ENCODE measurements around the gene TREH.

TREH gene

DNA sequence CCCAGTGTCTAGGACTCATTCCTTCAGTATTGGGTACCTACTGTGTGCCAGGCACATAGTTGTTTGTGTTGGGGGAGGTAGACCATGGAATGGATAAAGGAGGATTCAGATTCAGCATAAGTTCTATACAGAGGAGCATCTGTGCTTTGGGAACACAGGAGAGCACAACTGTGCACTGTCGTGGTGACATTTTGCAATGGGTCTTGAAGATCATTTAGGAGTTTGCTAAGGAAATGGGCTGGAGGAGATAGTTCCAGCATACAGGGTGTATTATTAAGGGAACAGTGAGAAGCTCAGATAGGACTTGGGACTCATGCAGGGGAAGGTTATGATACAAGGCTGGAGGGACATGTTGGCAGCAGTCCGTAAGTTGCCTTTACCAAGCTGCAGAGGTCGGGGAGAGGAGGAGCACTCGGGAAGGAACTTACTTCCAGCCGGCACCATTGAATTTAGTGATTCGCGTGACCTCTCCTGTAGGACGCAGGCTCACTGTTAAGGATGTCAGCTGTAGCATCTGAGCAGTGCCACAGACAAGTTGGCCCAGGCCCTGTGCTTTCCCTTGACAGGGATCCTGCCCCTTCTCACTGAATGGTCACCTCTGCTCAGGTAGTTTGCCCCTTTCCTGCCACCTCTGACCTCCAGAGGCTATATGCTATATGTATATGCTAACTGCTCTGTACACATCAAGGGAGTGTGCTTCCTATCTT is 25.6 kb downstream of the TREH start:
- no peaks in the 10 kb centered on the region for H3K9me3 ChIP-seq (ENCODE audit: low read length)
- no peak overlapping the region for H3K4me3 ChIP-seq (ENCODE audit: low read depth in 1 of 2, low read length in 2 of 2)
- H3K9ac ChIP-seq (ENCODE audit: low read length): no peak overlapping the region
- peaks cover 63% of the 10 kb centered on the region for H3K36me3 ChIP-seq (ENCODE audit: insufficient read depth, low read length)
- no peak overlapping the region for H3K27ac ChIP-seq (ENCODE audit: low read depth, low read length)
- H3K27me3 ChIP-seq (ENCODE audit: control insufficient read depth in 1 of 2, insufficient read depth in 2 of 2, low read length in 2 of 2): no peaks in the 10 kb centered on the region
- H3K4me1 ChIP-seq (ENCODE audit: insufficient read depth, low read length): peaks cover 3% of the 10 kb centered on the region

DNA sequence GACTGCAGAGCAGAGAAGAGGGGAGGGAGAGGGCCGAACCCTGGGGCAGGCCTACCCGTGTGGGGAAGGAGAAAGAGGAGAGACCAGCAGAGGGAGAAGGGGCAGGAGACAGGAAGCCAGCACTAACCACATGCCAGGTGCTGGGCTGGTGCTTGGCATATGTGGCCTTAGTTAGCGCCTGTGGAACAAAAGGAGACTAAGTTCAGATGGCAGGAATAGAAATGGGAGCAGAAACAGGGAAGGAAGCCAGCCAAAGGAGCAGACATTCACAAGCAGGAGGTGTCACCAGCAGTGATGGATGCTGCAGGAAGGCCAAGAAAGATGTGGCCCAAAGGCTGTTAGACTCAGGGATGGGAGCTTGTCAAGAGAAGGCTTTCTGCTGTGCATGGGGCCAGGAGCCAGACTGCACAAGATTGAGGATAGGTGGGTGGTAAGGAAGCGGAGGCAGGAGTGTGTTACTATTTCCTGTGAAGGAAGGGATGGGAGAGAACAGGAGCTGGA is 26.7 kb downstream of the TREH start:
- Histone ChIP-seq H3K27ac (ENCODE audit: low read depth, low read length) (no peak overlapping the region), H3K9ac (ENCODE audit: low read length) (no peak overlapping the region), H3K36me3 (ENCODE audit: insufficient read depth, low read length) (peaks cover 74% of the 10 kb centered on the region)

DNA sequence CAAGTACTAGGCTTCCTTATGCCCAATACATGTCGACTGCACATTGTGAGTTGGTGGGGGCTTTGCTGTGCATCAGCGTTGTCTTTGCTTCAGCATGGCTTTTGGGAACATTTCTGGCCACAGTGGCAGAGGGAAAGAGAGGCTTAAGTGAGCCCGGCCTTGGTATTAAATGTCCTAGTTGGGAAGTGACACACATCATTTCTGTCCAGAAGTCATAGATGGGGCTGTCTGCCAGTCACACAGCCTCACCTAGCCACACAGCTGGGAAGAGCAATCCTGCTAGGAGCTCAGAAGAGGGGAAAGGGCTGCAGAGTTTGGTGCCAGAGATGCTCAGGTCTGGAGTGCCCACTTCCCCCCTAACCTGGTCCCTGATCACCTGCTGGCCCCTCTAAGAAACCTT is 27.6 kb downstream of the TREH start:
- Histone ChIP-seq H3K4me3 (ENCODE audit: low read depth in 1 of 2, low read length in 2 of 2) (no peak overlapping the region), H3K9ac (ENCODE audit: low read length) (no peak overlapping the region), H3K36me3 (ENCODE audit: insufficient read depth, low read length) (peaks cover 83% of the 10 kb centered on the region), H3K27ac (ENCODE audit: low read depth, low read length) (no peak overlapping the region), H3K27me3 (ENCODE audit: control insufficient read depth in 1 of 2, insufficient read depth in 2 of 2, low read length in 2 of 2) (no peaks in the 10 kb centered on the region), H3K4me1 (ENCODE audit: insufficient read depth, low read length) (no peaks in the 10 kb centered on the region), H3K9me3 (ENCODE audit: low read length) (no peaks in the 10 kb centered on the region)

More for the DNA sequence above, 26.7 kb downstream of the TREH start:
- Histone ChIP-seq H3K27me3 (ENCODE audit: control insufficient read depth in 1 of 2, insufficient read depth in 2 of 2, low read length in 2 of 2) (no peaks in the 10 kb centered on the region), H3K4me1 (ENCODE audit: insufficient read depth, low read length) (no peaks in the 10 kb centered on the region), H3K9me3 (ENCODE audit: low read length) (no peaks in the 10 kb centered on the region), H3K4me3 (ENCODE audit: low read depth in 1 of 2, low read length in 2 of 2) (no peak overlapping the region)

DNA sequence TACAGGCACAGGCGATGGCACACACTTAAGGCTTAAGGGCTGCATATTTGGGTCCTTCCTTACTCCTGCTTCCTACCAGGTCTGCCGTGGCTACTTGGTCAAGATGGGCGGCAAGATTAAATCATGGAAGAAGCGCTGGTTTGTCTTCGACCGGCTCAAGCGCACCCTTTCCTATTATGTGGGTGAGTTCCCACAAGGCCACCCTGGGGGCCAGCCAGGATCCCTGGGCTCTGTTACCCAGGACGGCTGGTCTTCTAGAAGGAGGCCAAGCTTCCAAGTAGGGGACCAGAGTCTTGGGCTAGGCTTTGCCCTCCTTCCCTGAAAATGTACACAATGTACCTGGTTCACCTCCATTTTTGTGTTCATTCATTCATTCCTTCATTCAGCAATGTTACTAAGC is 29.1 kb downstream of the TREH start:
- H3K36me3 ChIP-seq (ENCODE audit: insufficient read depth, low read length): peaks cover 85% of the 10 kb centered on the region
- no peak overlapping the region for H3K27ac ChIP-seq (ENCODE audit: low read depth, low read length)
- no peaks in the 10 kb centered on the region for H3K27me3 ChIP-seq (ENCODE audit: control insufficient read depth in 1 of 2, insufficient read depth in 2 of 2, low read length in 2 of 2)
- no peaks in the 10 kb centered on the region for H3K9me3 ChIP-seq (ENCODE audit: low read length)
- no peak overlapping the region for H3K9ac ChIP-seq (ENCODE audit: low read length)
- H3K4me1 ChIP-seq (ENCODE audit: insufficient read depth, low read length): no peaks in the 10 kb centered on the region
- H3K4me3 ChIP-seq (ENCODE audit: low read depth in 1 of 2, low read length in 2 of 2): no peak overlapping the region

DNA sequence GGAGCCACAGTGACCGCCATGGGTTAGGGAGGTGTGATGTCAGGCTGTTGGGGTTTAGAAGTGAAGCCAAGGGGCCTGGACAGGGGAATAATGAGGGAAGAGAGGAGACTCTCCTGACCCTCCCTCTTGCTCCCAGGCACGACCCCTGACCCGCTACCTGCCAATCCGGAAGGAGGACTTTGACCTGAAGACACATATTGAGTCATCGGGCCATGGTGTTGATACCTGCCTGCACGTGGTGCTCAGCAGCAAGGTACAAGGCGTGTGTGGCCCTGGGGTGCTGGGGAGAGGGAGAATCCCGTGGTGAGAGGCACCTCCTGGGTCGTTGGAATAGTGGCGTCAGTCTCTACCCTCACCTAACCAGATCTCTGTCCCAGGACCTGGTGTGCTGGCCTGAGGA is 29.5 kb downstream of the TREH start:
- H3K4me3 ChIP-seq (ENCODE audit: low read depth in 1 of 2, low read length in 2 of 2): no peak overlapping the region
- H3K9me3 ChIP-seq (ENCODE audit: low read length): no peaks in the 10 kb centered on the region
- H3K27ac ChIP-seq (ENCODE audit: low read depth, low read length): no peak overlapping the region
- no peaks in the 10 kb centered on the region for H3K27me3 ChIP-seq (ENCODE audit: control insufficient read depth in 1 of 2, insufficient read depth in 2 of 2, low read length in 2 of 2)
- no peak overlapping the region for H3K9ac ChIP-seq (ENCODE audit: low read length)
- H3K36me3 ChIP-seq (ENCODE audit: insufficient read depth, low read length): peaks cover 85% of the 10 kb centered on the region
- no peaks in the 10 kb centered on the region for H3K4me1 ChIP-seq (ENCODE audit: insufficient read depth, low read length)

DNA sequence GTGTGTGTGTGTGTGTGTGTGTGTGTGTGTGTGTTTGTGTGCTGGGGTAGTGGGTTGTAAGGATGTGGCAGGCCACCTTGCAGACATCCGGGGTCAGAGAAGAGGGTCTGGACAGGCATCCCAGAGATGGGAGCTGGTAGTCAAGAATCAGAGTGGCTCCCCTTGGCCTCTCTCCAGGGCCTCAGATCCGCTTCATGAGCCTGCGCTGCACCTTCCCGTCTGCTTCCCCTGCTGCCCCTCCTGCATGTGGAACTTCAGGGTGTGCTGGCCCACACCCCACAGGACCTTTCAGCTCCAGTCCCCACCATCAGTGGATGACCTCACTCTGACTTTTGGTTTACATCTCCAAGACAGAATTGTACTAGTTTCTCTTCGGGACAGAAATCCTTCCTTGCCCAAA is 31.2 kb downstream of the TREH start:
- H3K9me3 ChIP-seq (ENCODE audit: low read length): no peaks in the 10 kb centered on the region
- H3K36me3 ChIP-seq (ENCODE audit: insufficient read depth, low read length): peaks cover 90% of the 10 kb centered on the region
- H3K4me1 ChIP-seq (ENCODE audit: insufficient read depth, low read length): no peaks in the 10 kb centered on the region
- H3K4me3 ChIP-seq (ENCODE audit: low read depth in 1 of 2, low read length in 2 of 2): no peak overlapping the region
- H3K27me3 ChIP-seq (ENCODE audit: control insufficient read depth in 1 of 2, insufficient read depth in 2 of 2, low read length in 2 of 2): no peaks in the 10 kb centered on the region
- no peak overlapping the region for H3K9ac ChIP-seq (ENCODE audit: low read length)
- no peak overlapping the region for H3K27ac ChIP-seq (ENCODE audit: low read depth, low read length)

DNA sequence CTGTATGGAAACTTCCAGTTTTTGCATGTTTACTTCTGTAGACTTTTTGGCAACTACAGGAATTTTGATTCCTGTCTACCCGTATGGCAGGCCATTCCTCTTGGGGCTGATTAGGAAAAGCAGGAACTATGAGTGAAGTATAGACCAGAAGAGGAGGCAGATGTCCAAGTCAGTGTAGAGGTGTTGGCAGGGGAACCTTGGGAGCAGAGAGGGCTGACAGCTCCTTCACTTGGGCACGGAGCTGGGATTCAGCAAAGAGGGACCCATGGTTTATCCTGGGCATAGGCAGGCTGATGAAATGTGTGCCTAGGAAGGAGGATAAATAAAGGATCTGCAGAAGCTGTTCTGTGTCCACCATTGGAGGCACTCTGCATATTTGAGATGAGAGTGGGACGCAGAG is 33.1 kb downstream of the TREH start:
- Histone ChIP-seq H3K4me1 (ENCODE audit: insufficient read depth, low read length) (no peaks in the 10 kb centered on the region), H3K27ac (ENCODE audit: low read depth, low read length) (no peak overlapping the region), H3K36me3 (ENCODE audit: insufficient read depth, low read length) (peaks cover 93% of the 10 kb centered on the region), H3K9ac (ENCODE audit: low read length) (no peak overlapping the region), H3K27me3 (ENCODE audit: control insufficient read depth in 1 of 2, insufficient read depth in 2 of 2, low read length in 2 of 2) (no peaks in the 10 kb centered on the region), H3K9me3 (ENCODE audit: low read length) (no peaks in the 10 kb centered on the region), H3K4me3 (ENCODE audit: low read depth in 1 of 2, low read length in 2 of 2) (no peak overlapping the region)

DNA sequence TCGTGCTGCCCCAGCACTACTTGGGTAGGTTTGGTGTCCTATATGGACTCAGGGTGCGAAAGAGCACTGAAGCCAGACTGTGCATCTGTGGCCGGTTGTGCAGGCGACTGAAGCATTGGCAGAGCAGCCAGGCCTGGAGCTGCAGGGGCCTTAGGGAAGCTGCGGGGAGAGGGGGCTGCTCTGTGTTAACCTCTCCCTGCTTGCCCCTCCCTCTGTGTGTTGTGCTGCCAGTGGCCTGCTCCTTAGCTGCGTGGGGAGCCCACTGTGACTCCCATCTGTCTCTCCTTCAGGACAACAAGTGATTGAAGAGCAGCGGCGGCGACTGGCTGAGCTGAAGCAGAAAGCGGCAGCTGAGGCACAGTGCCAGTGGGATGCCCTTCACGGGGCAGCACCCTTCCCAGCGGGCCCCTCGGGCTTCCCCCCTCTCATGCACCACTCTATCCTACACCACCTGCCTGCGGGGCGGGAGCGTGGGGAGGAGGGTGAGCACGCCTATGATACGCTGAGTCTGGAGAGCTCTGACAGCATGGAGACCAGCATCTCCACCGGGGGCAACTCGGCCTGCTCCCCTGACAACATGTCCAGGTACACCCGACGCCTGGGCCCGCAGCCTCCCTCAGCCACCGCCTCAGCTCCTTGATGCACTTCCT is 34.3 kb downstream of the TREH start:
- no peaks in the 10 kb centered on the region for H3K27me3 ChIP-seq (ENCODE audit: control insufficient read depth in 1 of 2, insufficient read depth in 2 of 2, low read length in 2 of 2)
- no peak overlapping the region for H3K9ac ChIP-seq (ENCODE audit: low read length)
- no peak overlapping the region for H3K4me3 ChIP-seq (ENCODE audit: low read depth in 1 of 2, low read length in 2 of 2)
- no peaks in the 10 kb centered on the region for H3K9me3 ChIP-seq (ENCODE audit: low read length)
- no peak overlapping the region for H3K27ac ChIP-seq (ENCODE audit: low read depth, low read length)
- peaks cover 11% of the 10 kb centered on the region for H3K4me1 ChIP-seq (ENCODE audit: insufficient read depth, low read length)
- H3K36me3 ChIP-seq (ENCODE audit: insufficient read depth, low read length): peaks cover 90% of the 10 kb centered on the region

DNA sequence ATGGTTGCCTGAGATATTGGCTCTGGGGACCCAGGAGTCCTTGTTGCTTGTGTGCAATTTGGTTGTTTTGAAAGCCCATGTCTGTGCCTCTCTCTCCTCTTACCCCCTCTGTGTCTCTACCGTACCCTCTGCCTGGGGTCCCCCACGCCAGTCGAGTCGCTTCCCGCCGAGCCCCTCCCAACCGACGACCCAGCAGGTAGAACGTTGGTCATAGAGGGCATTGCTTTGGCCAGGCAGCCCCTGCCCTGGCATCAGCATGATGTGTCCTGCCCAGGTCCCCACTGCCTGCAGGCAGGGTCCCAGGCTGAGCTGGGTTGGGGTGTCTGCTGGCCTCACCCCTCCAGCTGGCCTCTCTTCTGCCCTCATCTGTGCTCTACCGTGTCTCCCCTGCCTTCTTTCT is 35.0 kb downstream of the TREH start:
- no peak overlapping the region for H3K4me3 ChIP-seq (ENCODE audit: low read depth in 1 of 2, low read length in 2 of 2)
- no peaks in the 10 kb centered on the region for H3K9me3 ChIP-seq (ENCODE audit: low read length)
- H3K27me3 ChIP-seq (ENCODE audit: control insufficient read depth in 1 of 2, insufficient read depth in 2 of 2, low read length in 2 of 2): no peaks in the 10 kb centered on the region
- H3K9ac ChIP-seq (ENCODE audit: low read length): no peak overlapping the region
- no peak overlapping the region for H3K27ac ChIP-seq (ENCODE audit: low read depth, low read length)
- peaks cover 88% of the 10 kb centered on the region for H3K36me3 ChIP-seq (ENCODE audit: insufficient read depth, low read length)
- peaks cover 12% of the 10 kb centered on the region for H3K4me1 ChIP-seq (ENCODE audit: insufficient read depth, low read length)

DNA sequence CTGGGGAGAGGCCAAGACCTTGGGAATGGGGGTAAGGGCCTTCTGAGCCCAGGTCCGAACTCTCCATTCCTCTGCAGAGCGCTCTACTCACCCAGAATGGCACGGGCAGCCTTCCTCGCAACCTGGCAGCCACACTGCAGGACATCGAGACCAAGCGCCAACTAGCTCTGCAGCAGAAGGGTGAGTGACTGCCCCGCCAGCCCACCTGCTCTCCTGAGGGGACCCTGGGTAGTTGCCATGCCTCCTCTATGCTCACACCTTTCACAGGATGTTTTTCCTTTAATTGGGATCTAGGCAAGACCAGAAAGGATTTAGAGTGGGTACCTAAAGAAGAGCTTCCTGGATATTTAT is 35.5 kb downstream of the TREH start:
- H3K4me1 ChIP-seq (ENCODE audit: insufficient read depth, low read length): peaks cover 12% of the 10 kb centered on the region
- H3K4me3 ChIP-seq (ENCODE audit: low read depth in 1 of 2, low read length in 2 of 2): no peak overlapping the region
- H3K36me3 ChIP-seq (ENCODE audit: insufficient read depth, low read length): peaks cover 82% of the 10 kb centered on the region
- no peaks in the 10 kb centered on the region for H3K9me3 ChIP-seq (ENCODE audit: low read length)
- H3K27me3 ChIP-seq (ENCODE audit: control insufficient read depth in 1 of 2, insufficient read depth in 2 of 2, low read length in 2 of 2): no peaks in the 10 kb centered on the region
- no peak overlapping the region for H3K9ac ChIP-seq (ENCODE audit: low read length)
- H3K27ac ChIP-seq (ENCODE audit: low read depth, low read length): no peak overlapping the region

DNA sequence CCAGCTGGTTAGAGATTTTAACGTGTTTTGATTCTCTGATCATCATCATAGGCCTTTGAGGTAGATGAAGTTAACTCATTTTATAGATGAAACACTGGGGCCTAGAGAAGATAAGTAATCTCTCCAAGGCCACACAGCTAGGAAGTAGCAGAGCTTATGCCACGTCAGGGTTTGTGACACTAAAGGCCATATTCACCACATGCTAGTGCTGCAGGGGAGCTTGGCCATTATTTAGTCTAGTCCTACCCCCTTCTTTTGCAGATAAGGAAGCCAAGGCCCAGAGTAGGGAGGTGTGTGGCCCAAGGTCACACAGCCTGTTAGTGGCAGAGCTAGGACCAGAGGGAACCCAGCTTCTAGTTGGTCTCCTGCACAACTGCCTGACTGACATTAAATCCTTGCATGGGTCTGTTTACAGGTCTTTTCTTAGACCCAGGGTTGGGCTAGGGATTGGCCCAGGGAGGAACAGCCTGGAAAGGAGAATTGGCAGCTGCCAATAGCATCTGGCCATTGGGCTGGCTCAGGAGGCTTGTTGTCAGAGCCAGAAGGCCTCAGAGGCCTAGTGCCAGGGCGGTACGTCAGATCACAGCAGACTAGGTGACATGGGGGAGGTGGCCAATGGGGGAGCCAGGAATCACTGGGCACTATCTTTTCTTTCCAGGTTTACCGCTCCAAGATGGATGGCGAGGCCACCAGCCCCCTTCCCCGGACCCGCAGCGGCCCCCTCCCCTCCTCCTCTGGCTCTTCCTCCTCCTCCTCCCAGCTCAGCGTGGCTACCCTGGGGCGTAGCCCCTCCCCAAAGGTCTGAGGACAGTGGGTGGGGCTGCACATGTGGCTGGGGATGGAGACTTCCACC is 36.1 kb downstream of the TREH start:
- Histone ChIP-seq H3K9ac (ENCODE audit: low read length) (no peak overlapping the region), H3K27ac (ENCODE audit: low read depth, low read length) (no peak overlapping the region), H3K9me3 (ENCODE audit: low read length) (no peaks in the 10 kb centered on the region), H3K36me3 (ENCODE audit: insufficient read depth, low read length) (peaks cover 76% of the 10 kb centered on the region), H3K4me3 (ENCODE audit: low read depth in 1 of 2, low read length in 2 of 2) (no peak overlapping the region), H3K27me3 (ENCODE audit: control insufficient read depth in 1 of 2, insufficient read depth in 2 of 2, low read length in 2 of 2) (no peaks in the 10 kb centered on the region), H3K4me1 (ENCODE audit: insufficient read depth, low read length) (peaks cover 12% of the 10 kb centered on the region)

All from muscle layer of colon (tissue), 2 donors.